ENCODE measurements around the gene OTUD3. TPM values are rescaled to one million over a fixed set of nuclear protein-coding genes. Genes with fewer than 3 reads are reported as not detected.

Gene OTUD3
- total RNA-seq, 4 donors from 2014 or later, result 1.9 to 5.0 (median 3.2) TPM

GRCh38 chr1:19861034-19861433 is 21.2 kb upstream of the OTUD3 start:
- no peak overlapping the region for H3K4me3 ChIP-seq
- peaks cover 0 to 6% (median 0%) of the 10 kb centered on the region in 3 donors for H3K9me3 ChIP-seq
- 46 to 56% methylated on average over 2 of the region's 2 CpGs for WGBS, 2 donors
- H3K27ac ChIP-seq, result no peak overlapping the region
- H3K4me1 ChIP-seq, result no peaks in the 10 kb centered on the region
- no peak for DNase-seq
- no peaks in the 10 kb centered on the region for H3K36me3 ChIP-seq
- peaks cover 0 to 44% (median 0%) of the 10 kb centered on the region in 4 donors for H3K27me3 ChIP-seq
- TF ChIP-seq, protein P1, sequence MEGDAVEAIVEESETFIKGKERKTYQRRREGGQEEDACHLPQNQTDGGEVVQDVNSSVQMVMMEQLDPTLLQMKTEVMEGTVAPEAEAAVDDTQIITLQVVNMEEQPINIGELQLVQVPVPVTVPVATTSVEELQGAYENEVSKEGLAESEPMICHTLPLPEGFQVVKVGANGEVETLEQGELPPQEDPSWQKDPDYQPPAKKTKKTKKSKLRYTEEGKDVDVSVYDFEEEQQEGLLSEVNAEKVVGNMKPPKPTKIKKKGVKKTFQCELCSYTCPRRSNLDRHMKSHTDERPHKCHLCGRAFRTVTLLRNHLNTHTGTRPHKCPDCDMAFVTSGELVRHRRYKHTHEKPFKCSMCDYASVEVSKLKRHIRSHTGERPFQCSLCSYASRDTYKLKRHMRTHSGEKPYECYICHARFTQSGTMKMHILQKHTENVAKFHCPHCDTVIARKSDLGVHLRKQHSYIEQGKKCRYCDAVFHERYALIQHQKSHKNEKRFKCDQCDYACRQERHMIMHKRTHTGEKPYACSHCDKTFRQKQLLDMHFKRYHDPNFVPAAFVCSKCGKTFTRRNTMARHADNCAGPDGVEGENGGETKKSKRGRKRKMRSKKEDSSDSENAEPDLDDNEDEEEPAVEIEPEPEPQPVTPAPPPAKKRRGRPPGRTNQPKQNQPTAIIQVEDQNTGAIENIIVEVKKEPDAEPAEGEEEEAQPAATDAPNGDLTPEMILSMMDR (IDR thresholded peaks at IDR 0.05), result no peak
- TF ChIP-seq POLR2A (IDR thresholded peaks at IDR 0.05), result no peak
- intact Hi-C loops (cut with DNase I), result no loop called here

DNA sequence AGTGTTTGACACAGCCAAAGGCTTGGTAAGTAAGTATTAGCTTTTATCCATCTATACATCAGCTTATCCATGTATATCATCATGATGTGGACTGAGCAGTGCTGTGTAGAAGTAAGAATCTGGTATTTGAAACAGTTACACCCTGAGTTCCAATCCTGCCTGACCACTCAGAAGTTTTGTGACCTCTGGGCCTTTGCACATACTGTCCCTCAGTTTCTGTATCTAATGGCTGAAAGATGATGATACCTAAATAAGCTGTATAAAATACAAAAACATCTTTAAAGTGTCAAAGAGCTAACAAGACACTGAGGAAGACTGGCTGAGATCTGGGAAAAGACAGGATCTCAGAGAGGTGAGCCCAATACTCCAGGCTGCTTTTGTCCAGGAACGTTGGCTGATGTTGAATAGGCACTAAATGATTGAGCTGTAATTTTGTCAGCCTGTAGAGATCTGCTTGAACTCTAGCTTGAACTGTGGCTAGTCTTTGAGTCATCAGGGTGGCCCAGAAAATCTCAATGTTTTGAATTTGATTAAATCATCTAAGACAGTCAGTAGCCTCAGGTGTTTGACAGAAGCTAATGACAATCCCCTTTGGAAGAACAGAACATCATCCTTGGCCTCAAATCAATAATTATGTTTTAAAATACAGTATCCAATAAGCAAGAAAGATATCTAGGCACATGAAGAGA is 20.2 kb upstream of the OTUD3 start:
- Histone ChIP-seq H3K27me3 (peaks cover 0 to 41% (median 0%) of the 10 kb centered on the region in 4 donors), H3K4me1 (no peaks in the 10 kb centered on the region), H3K27ac (no peak overlapping the region), H3K4me3 (no peak overlapping the region), H3K9me3 (peaks cover 0 to 6% (median 0%) of the 10 kb centered on the region in 3 donors), H3K36me3 (no peaks in the 10 kb centered on the region)
- intact Hi-C loops (cut with DNase I), result no loop called here
- DNase-seq, result no peak
- WGBS, 2 donors, result 25 to 65% methylated on average over 1 of the region's 1 CpG
- TF ChIP-seq, protein P1 (IDR thresholded peaks at IDR 0.05), result no peak
- TF ChIP-seq POLR2A (IDR thresholded peaks at IDR 0.05), result no peak

DNA sequence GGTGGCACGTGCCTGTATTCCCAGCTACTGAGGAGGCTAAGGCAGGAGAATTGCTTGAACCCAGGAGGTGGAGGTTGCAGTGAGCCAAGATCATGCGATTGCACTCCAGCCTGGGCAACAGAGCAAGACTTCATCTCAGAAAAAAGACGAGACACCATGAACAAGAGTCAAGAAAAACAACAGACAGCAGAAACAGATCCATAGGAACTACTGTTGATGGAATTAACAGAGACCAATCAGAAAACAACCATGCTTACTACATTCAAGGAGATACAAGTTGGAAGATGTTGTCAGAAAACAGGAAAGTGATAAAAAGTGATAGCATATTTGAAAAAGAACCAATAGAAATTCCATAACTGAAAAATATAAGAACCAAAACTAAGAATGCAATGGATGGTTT is 19.3 kb upstream of the OTUD3 start:
- WGBS, 2 donors, result 63 to 85% methylated on average over 3 of the region's 3 CpGs
- TF ChIP-seq, protein P1 (IDR thresholded peaks at IDR 0.05), result no peak
- TF ChIP-seq POLR2A (IDR thresholded peaks at IDR 0.05), result no peak
- H3K4me1 ChIP-seq, result no peaks in the 10 kb centered on the region
- DNase-seq, result no peak
- H3K27ac ChIP-seq, result no peak overlapping the region
- H3K4me3 ChIP-seq, result no peak overlapping the region
- H3K27me3 ChIP-seq, result peaks cover 0 to 45% (median 2%) of the 10 kb centered on the region in 4 donors
- intact Hi-C loops (cut with DNase I), result no loop called here
- peaks cover 0 to 6% (median 0%) of the 10 kb centered on the region in 3 donors for H3K9me3 ChIP-seq
- H3K36me3 ChIP-seq, result no peaks in the 10 kb centered on the region

DNA sequence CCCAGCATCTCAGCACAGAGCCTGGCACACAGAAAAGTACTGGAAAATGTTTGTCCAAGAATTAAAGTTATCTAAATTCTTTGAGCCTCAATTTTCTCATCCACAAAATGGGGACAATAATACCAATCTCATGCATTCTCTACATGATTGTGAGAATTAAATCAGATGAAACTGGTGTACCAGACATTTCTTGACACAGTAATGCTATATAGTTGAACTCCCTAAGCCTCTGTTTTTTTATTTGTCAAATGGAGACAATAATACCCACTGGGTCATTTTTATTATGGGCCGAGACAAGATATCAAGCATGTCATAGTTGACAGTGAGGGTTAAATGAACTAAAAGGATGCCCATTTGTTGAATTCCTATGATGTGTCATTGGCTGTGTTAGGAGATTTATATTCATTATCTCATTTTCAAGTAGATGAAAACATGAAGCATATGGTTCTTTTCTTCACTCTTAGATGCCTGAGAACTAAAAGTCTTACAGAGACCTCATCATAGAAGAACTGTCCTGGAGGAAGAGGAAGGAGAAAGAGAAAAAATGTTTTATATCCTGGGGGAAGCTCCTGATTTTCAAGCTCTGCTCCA is 17.5 kb upstream of the OTUD3 start:
- no peak for DNase-seq
- intact Hi-C loops (cut with DNase I), result no loop called here
- no peak for TF ChIP-seq POLR2A (IDR thresholded peaks at IDR 0.05)
- TF ChIP-seq, protein P1 (IDR thresholded peaks at IDR 0.05), result no peak
- no peak overlapping the region for H3K27ac ChIP-seq
- no peak overlapping the region for H3K4me3 ChIP-seq
- H3K36me3 ChIP-seq, result no peaks in the 10 kb centered on the region
- peaks cover 0 to 51% (median 2%) of the 10 kb centered on the region in 4 donors for H3K27me3 ChIP-seq
- no peaks in the 10 kb centered on the region for H3K4me1 ChIP-seq
- WGBS, 2 donors, result 93 to 100% methylated on average over 1 of the region's 1 CpG
- peaks cover 0 to 6% (median 0%) of the 10 kb centered on the region in 3 donors for H3K9me3 ChIP-seq

GRCh38 chr1:19866029-19866428 is 16.2 kb upstream of the OTUD3 start:
- no peak for DNase-seq
- H3K4me3 ChIP-seq, result no peak overlapping the region
- no peaks in the 10 kb centered on the region for H3K36me3 ChIP-seq
- H3K27me3 ChIP-seq, result peaks cover 0 to 51% (median 2%) of the 10 kb centered on the region in 4 donors
- peaks cover 0 to 6% (median 0%) of the 10 kb centered on the region in 3 donors for H3K9me3 ChIP-seq
- no peaks in the 10 kb centered on the region for H3K4me1 ChIP-seq
- no peak overlapping the region for H3K27ac ChIP-seq
- WGBS, 2 donors, result 69 to 92% methylated on average over 1 of the region's 1 CpG
- TF ChIP-seq, protein P1 (IDR thresholded peaks at IDR 0.05), result no peak
- TF ChIP-seq POLR2A (IDR thresholded peaks at IDR 0.05), result no peak
- intact Hi-C loops (cut with DNase I), result no loop called here

All from esophagus squamous epithelium (tissue), 5 donors.